Activated CD4-positive, alpha-beta T cell treated with anti-CD3 and anti-CD28 coated beads, Interleukin-2, amount 50 U/mL, for 16 hours (primary cell): ENCODE measurements around the gene ARF6.

Source experiments
- DNase-seq: peaks from one replicate; pipeline ENCODE4 v3.0.0-alpha.2; 2020

Gene ARF6

DNA sequence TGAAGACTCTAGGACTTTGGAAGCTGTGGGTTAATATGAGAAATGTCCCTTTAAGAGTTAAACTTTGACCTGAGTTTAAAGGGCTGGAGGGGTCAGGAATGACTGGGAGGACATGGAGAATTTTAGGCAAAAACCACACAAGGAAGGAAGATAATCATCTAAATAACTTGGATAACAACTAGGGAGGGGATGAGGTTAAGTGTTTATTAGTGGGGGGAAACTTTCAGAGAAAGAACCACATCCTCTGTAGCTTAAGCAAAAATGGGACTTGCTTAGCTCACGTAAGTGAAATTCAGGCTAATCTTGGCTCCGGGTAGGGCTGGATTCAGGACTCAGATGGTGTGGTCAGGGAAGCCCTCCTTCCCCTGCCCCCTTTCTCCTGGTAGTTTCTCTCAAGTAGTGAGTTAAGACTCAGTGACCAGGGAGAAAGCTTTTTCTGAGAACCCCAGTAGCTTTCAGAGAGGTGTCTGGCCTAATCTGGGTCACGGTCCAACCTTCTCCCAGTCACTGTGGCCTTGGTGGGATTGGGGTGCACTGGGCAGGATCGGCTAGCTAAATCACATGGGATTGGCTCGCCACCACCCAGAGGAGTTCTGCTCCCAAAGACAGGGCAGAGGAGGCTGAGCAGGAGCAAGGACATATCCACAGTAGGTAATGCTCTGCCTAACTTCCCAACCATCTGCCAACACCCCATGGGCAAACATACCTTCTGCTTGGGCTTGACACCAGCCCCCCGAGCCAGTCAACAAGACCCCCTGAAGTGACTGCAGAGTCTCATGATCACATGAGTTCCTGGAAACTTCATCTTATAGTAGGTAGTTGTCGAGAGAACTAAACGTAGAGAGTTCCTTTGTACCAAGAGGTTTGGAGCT lies 52.8 kb downstream of the ARF6 start:
- DNase-seq, result no peak
